Measurements from ENCODE around the gene CUL4A.

The CUL4A gene

GRCh38 chr13:113186061-113186900 lies 23.1 kb upstream of the CUL4A start:
- H3K4me1 ChIP-seq (ENCODE audit: insufficient read depth, low read length, severe bottlenecking): no peaks in the 10 kb centered on the region

GRCh38 chr13:113187263-113187669 lies 22.1 kb upstream of the CUL4A start:
- H3K4me3 ChIP-seq (ENCODE audit: low read depth, low read length, poor library complexity, severe bottlenecking): no peak overlapping the region
- no peak overlapping the region for H3K4me2 ChIP-seq (ENCODE audit: low read length)
- no peak overlapping the region for H3K27ac ChIP-seq (ENCODE audit: low read depth, low read length, poor library complexity, severe bottlenecking)
- no peaks in the 10 kb centered on the region for H3K9me2 ChIP-seq (ENCODE audit: low read depth, low read length)
- H4K20me1 ChIP-seq (ENCODE audit: insufficient read depth, low read length): no peaks in the 10 kb centered on the region
- TF ChIP-seq EZH2 (IDR thresholded peaks at IDR 0.05; ENCODE audit: borderline replicate concordance, low read length) (no peak), CTCF (IDR thresholded peaks at IDR 0.05; ENCODE audit: low read length) (no peak)
- H2AFZ ChIP-seq (ENCODE audit: low read length): no peak overlapping the region
- H3K4me1 ChIP-seq (ENCODE audit: insufficient read depth, low read length, severe bottlenecking): no peaks in the 10 kb centered on the region
- no peaks in the 10 kb centered on the region for H3F3A ChIP-seq (ENCODE audit: insufficient read depth, low read length)
- H3K79me2 ChIP-seq (ENCODE audit: insufficient read depth, low read length): no peaks in the 10 kb centered on the region
- H3K9ac ChIP-seq (ENCODE audit: low read length): no peak overlapping the region
- peaks cover 90% of the 10 kb centered on the region for H3K36me3 ChIP-seq (ENCODE audit: insufficient read depth, low read length)
- H3K27me3 ChIP-seq (ENCODE audit: insufficient read depth, low read length): no peaks in the 10 kb centered on the region
- no peaks in the 10 kb centered on the region for H3K9me3 ChIP-seq (ENCODE audit: low read length)

More at GRCh38 chr13:113186061-113186900, 23.1 kb upstream of the CUL4A start:
- no peak overlapping the region for H3K9ac ChIP-seq (ENCODE audit: low read length)
- H3K9me2 ChIP-seq (ENCODE audit: low read depth, low read length): no peaks in the 10 kb centered on the region
- no peak overlapping the region for H3K4me2 ChIP-seq (ENCODE audit: low read length)
- no peak overlapping the region for H3K27ac ChIP-seq (ENCODE audit: low read depth, low read length, poor library complexity, severe bottlenecking)
- H3K79me2 ChIP-seq (ENCODE audit: insufficient read depth, low read length): no peaks in the 10 kb centered on the region
- no peaks in the 10 kb centered on the region for H3F3A ChIP-seq (ENCODE audit: insufficient read depth, low read length)
- no peaks in the 10 kb centered on the region for H3K9me3 ChIP-seq (ENCODE audit: low read length)
- no peak overlapping the region for H2AFZ ChIP-seq (ENCODE audit: low read length)
- no peak overlapping the region for H3K4me3 ChIP-seq (ENCODE audit: low read depth, low read length, poor library complexity, severe bottlenecking)
- no peaks in the 10 kb centered on the region for H3K27me3 ChIP-seq (ENCODE audit: insufficient read depth, low read length)
- peaks cover 90% of the 10 kb centered on the region for H3K36me3 ChIP-seq (ENCODE audit: insufficient read depth, low read length)
- TF ChIP-seq CTCF (IDR thresholded peaks at IDR 0.05; ENCODE audit: low read length) (no peak), EZH2 (IDR thresholded peaks at IDR 0.05; ENCODE audit: borderline replicate concordance, low read length) (no peak)
- no peaks in the 10 kb centered on the region for H4K20me1 ChIP-seq (ENCODE audit: insufficient read depth, low read length)

GRCh38 chr13:113187883-113188665 lies 21.3 kb upstream of the CUL4A start:
- H3K79me2 ChIP-seq (ENCODE audit: insufficient read depth, low read length): no peaks in the 10 kb centered on the region
- peaks cover 92% of the 10 kb centered on the region for H3K36me3 ChIP-seq (ENCODE audit: insufficient read depth, low read length)
- no peaks in the 10 kb centered on the region for H3K4me1 ChIP-seq (ENCODE audit: insufficient read depth, low read length, severe bottlenecking)

More at GRCh38 chr13:113187883-113188665, 21.3 kb upstream of the CUL4A start:
- no peak overlapping the region for H3K27ac ChIP-seq (ENCODE audit: low read depth, low read length, poor library complexity, severe bottlenecking)
- TF ChIP-seq EZH2 (IDR thresholded peaks at IDR 0.05; ENCODE audit: borderline replicate concordance, low read length) (no peak), CTCF (IDR thresholded peaks at IDR 0.05; ENCODE audit: low read length) (no peak)
- H3K9ac ChIP-seq (ENCODE audit: low read length): no peak overlapping the region
- no peak overlapping the region for H3K4me2 ChIP-seq (ENCODE audit: low read length)
- no peaks in the 10 kb centered on the region for H3K27me3 ChIP-seq (ENCODE audit: insufficient read depth, low read length)
- no peaks in the 10 kb centered on the region for H3F3A ChIP-seq (ENCODE audit: insufficient read depth, low read length)
- no peak overlapping the region for H2AFZ ChIP-seq (ENCODE audit: low read length)
- no peaks in the 10 kb centered on the region for H3K9me2 ChIP-seq (ENCODE audit: low read depth, low read length)
- no peak overlapping the region for H3K4me3 ChIP-seq (ENCODE audit: low read depth, low read length, poor library complexity, severe bottlenecking)
- H3K9me3 ChIP-seq (ENCODE audit: low read length): no peaks in the 10 kb centered on the region
- no peaks in the 10 kb centered on the region for H4K20me1 ChIP-seq (ENCODE audit: insufficient read depth, low read length)
